H9 (cell line): ENCODE data around the gene BNC1. TPM values are rescaled to one million over a fixed set of nuclear protein-coding genes. Genes with fewer than 3 reads are reported as not detected.
A peak's percentile ranks its signal among the peaks of the same experiment; 100 is the strongest.

ENCODE experiments used
- DNase-seq: peaks from one replicate; pipeline ENCODE4 v3.0.0-alpha.2; 2017
- H2AFZ ChIP-seq: one replicate; pipeline ENCODE4 v1.6.1; 2013; ENCODE audit warnings: mild to moderate bottlenecking, low read length, control low read depth, moderate library complexity
- H2AK5ac ChIP-seq: 2 replicates; pipeline ENCODE4 v1.6.1; 2013; ENCODE audit warnings: low read length, control low read depth, mixed read lengths; ENCODE audit not compliant: insufficient read length
- H2BK120ac ChIP-seq: one replicate; pipeline ENCODE4 v1.6.1; 2013; ENCODE audit warnings: low read depth, mild to moderate bottlenecking, low read length, control low read depth, inconsistent platforms; ENCODE audit not compliant: poor library complexity, severe bottlenecking
- H2BK12ac ChIP-seq: 2 replicates; pipeline ENCODE4 v1.6.1; 2013; ENCODE audit warnings: low read length, control low read depth, mixed read lengths, low read depth; ENCODE audit not compliant: insufficient read length
- H2BK15ac ChIP-seq: 2 replicates; pipeline ENCODE4 v1.6.1; 2013; ENCODE audit warnings: low read depth, low read length, control low read depth
- H2BK20ac ChIP-seq: one replicate; pipeline ENCODE4 v1.6.1; 2013; ENCODE audit warnings: low read depth, mild to moderate bottlenecking, low read length, control low read depth, inconsistent platforms; ENCODE audit not compliant: poor library complexity, severe bottlenecking
- H2BK5ac ChIP-seq: 2 replicates; pipeline ENCODE4 v1.6.1; 2013; ENCODE audit warnings: low read length, control low read depth, mixed read lengths; ENCODE audit not compliant: insufficient read length
- H3K14ac ChIP-seq: 2 replicates; pipeline ENCODE4 v1.6.1; 2013; ENCODE audit warnings: low read length, control low read depth; ENCODE audit not compliant: insufficient read depth
- H3K18ac ChIP-seq: 2 replicates; pipeline ENCODE4 v1.6.1; 2013; ENCODE audit warnings: low read depth, mild to moderate bottlenecking, mixed read lengths, low read length, control low read depth; ENCODE audit not compliant: insufficient read length
- H3K23ac ChIP-seq: 2 replicates; pipeline ENCODE4 v1.6.1; 2013; ENCODE audit warnings: low read length, control low read depth, mixed read lengths, low read depth; ENCODE audit not compliant: insufficient read length
- H3K23me2 ChIP-seq: 2 replicates; pipeline ENCODE4 v1.6.1; 2013; ENCODE audit warnings: low read depth, mild to moderate bottlenecking, mixed read lengths, low read length, control low read depth; ENCODE audit not compliant: insufficient read length, poor library complexity, severe bottlenecking
- H3K27ac ChIP-seq: 2 replicates; pipeline ENCODE4 v1.5.1; 2013; ENCODE audit warnings: low read length, control low read depth, mixed read lengths, low read depth; ENCODE audit not compliant: insufficient read length
- H3K27me3 ChIP-seq: 2 replicates; pipeline ENCODE4 v1.6.1; 2013; ENCODE audit warnings: low read length, control low read depth, inconsistent platforms; ENCODE audit not compliant: insufficient read depth
- H3K4ac ChIP-seq: 2 replicates; pipeline ENCODE4 v1.6.1; 2013; ENCODE audit warnings: low read depth, mild to moderate bottlenecking, control low read depth, inconsistent platforms, low read length, moderate library complexity
- H3K4me1 ChIP-seq: 2 replicates; pipeline ENCODE4 v1.6.1; 2013; ENCODE audit warnings: low read length, control low read depth, inconsistent platforms; ENCODE audit not compliant: insufficient read depth
- H3K4me2 ChIP-seq: 2 replicates; pipeline ENCODE4 v1.6.1; 2013; ENCODE audit warnings: low read length, control low read depth, mixed read lengths; ENCODE audit not compliant: insufficient read length, insufficient read depth
- H3K56ac ChIP-seq: 2 replicates; pipeline ENCODE4 v1.6.1; 2013; ENCODE audit warnings: low read depth, mild to moderate bottlenecking, mixed read lengths, low read length, control low read depth; ENCODE audit not compliant: insufficient read length
- H3K79me1 ChIP-seq: 2 replicates; pipeline ENCODE4 v1.6.1; 2013; ENCODE audit warnings: low read depth, mild to moderate bottlenecking, moderate library complexity, low read length, control low read depth, inconsistent platforms; ENCODE audit not compliant: insufficient read depth, poor library complexity, severe bottlenecking
- H3K79me2 ChIP-seq: 2 replicates; pipeline ENCODE4 v1.6.1; 2013; ENCODE audit warnings: low read length, control low read depth, inconsistent platforms; ENCODE audit not compliant: insufficient read depth
- H3K9ac ChIP-seq: 2 replicates; pipeline ENCODE4 v1.6.1; 2013; ENCODE audit warnings: low read length, control low read depth, mixed read lengths; ENCODE audit not compliant: insufficient read length; ENCODE audit errors: extremely low read depth
- H3K9me3 ChIP-seq: one replicate; pipeline ENCODE4 v1.6.1; 2013; ENCODE audit warnings: low read depth, low read length, inconsistent platforms; ENCODE audit not compliant: control insufficient read depth
- H3T11ph ChIP-seq: one replicate; pipeline ENCODE4 v1.6.1; 2013; ENCODE audit warnings: mild to moderate bottlenecking, low read length, control low read depth, inconsistent platforms
- H4K20me1 ChIP-seq: one replicate; pipeline ENCODE4 v1.6.1; 2013; ENCODE audit not compliant: control insufficient read depth, insufficient read length, insufficient read depth
- H4K5ac ChIP-seq: 2 replicates; pipeline ENCODE4 v1.6.1; 2013; ENCODE audit warnings: low read depth, mild to moderate bottlenecking, mixed read lengths, low read length, control low read depth; ENCODE audit not compliant: insufficient read length
- H4K8ac ChIP-seq: replicated peaks from 2 replicates; pipeline ENCODE4 v1.6.1; 2013; ENCODE audit warnings: low read length, control low read depth, mixed read lengths, low read depth; ENCODE audit not compliant: insufficient read length
- H4K91ac ChIP-seq: 2 replicates; pipeline ENCODE4 v1.6.1; 2013; ENCODE audit warnings: low read depth, mild to moderate bottlenecking, moderate library complexity, mixed read lengths, low read length, control low read depth; ENCODE audit not compliant: insufficient read length
- H3K27ac Mint-ChIP-seq, 3 experiments: 2 replicates in 2 of 3; 3 replicates in 1 of 3; pipeline ENCODE4 v1.8.0; 2020 to 2021; ENCODE audit warnings: mixed read lengths in 3 of 3, mild to moderate bottlenecking in 1 of 3, moderate library complexity in 1 of 3
- H3K27me3 Mint-ChIP-seq: 2 replicates; pipeline ENCODE4 v1.8.0; 2021; ENCODE audit warnings: low read depth, mild to moderate bottlenecking, moderate library complexity, mixed read lengths
- H3K36me3 Mint-ChIP-seq, 3 experiments: 2 replicates in 2 of 3; 3 replicates in 1 of 3; pipeline ENCODE4 v1.8.0; 2020 to 2021; ENCODE audit warnings: low read depth in 3 of 3, mixed read lengths in 3 of 3; ENCODE audit not compliant: insufficient read depth in 1 of 3
- H3K4me1 Mint-ChIP-seq, 2 experiments: 2 replicates each; pipeline ENCODE4 v1.8.0; 2020; ENCODE audit warnings: mixed read lengths in 2 of 2
- H3K4me3 Mint-ChIP-seq, 2 experiments: 2 replicates in 1 of 2; 3 replicates in 1 of 2; pipeline ENCODE4 v1.8.0; 2020 to 2021; ENCODE audit warnings: mild to moderate bottlenecking in 2 of 2, mixed read lengths in 2 of 2, moderate library complexity in 1 of 2
- H3K9me3 Mint-ChIP-seq, 2 experiments: 2 replicates in 1 of 2; 3 replicates in 1 of 2; pipeline ENCODE4 v1.8.0; 2020; ENCODE audit warnings: mild to moderate bottlenecking in 2 of 2, mixed read lengths in 2 of 2, moderate library complexity in 1 of 2
- WGBS: extraction: QIAGEN DNeasy Blood & Tissue Kit; methylation state at CpG from one replicate; pipeline ENCODE4 v1.1.7; 2013; ENCODE audit warnings: missing lambda C conversion rate, low lambda C conversion rate, mixed read lengths; ENCODE audit not compliant: insufficient read length; ENCODE audit errors: extremely low coverage; 5-methylcytosine and 5-hydroxymethylcytosine counted together
- total RNA-seq: library from RNA; stranded (reverse); gene quantifications from 2 replicates; pipeline ENCODE4 v1.2.1, GENCODE V29; 2021
- TF ChIP-seq, protein P1 (sequence below): fragments of 200-600 bp; sonication (generic); conservative IDR thresholded peaks from 3 replicates; pipeline ENCODE4 v1.8.0; 2021; ENCODE audit warnings: antibody characterized with exemption, mild to moderate bottlenecking

BNC1 gene
- total RNA-seq, 1 experiment from 2014 or later: not detected

DNA sequence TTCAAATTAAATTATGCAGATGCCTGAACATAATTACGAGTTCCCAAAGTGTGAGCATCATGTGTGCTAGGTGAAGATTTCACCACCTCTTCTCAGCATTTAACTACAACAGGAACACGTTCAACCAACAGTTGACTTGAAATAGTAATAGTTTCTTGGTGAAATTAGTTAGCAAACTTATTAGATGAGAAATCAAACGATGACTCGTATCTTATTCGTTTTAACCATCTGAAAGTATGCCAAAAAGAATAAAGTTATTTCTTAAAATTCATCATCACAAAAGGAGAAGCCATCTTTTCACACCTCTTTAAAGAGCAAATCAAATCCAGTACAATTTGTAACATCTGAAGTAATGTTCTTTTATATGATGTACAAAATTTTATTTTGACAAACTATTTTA, 2.3 kb downstream of the BNC1 start:
- peak overlapping the region in 1 of 2 experiments; percentile 42; a peak in 1 of 5 replicates for H3K4me3 Mint-ChIP-seq
- no peak overlapping the region for H3K9ac ChIP-seq

More for the DNA sequence above, 2.3 kb downstream of the BNC1 start:
- no peak overlapping the region for H3K56ac ChIP-seq
- no peak overlapping the region for H2BK5ac ChIP-seq
- H2BK12ac ChIP-seq: no peak overlapping the region
- H2BK20ac ChIP-seq: no peak overlapping the region
- H3K4me2 ChIP-seq: no peak overlapping the region
- H4K91ac ChIP-seq: no peak overlapping the region
- no peaks in the 10 kb centered on the region for H3K9me3 ChIP-seq
- H4K5ac ChIP-seq: no peak overlapping the region
- no peaks in the 10 kb centered on the region for H4K20me1 ChIP-seq
- TF ChIP-seq, protein P1, sequence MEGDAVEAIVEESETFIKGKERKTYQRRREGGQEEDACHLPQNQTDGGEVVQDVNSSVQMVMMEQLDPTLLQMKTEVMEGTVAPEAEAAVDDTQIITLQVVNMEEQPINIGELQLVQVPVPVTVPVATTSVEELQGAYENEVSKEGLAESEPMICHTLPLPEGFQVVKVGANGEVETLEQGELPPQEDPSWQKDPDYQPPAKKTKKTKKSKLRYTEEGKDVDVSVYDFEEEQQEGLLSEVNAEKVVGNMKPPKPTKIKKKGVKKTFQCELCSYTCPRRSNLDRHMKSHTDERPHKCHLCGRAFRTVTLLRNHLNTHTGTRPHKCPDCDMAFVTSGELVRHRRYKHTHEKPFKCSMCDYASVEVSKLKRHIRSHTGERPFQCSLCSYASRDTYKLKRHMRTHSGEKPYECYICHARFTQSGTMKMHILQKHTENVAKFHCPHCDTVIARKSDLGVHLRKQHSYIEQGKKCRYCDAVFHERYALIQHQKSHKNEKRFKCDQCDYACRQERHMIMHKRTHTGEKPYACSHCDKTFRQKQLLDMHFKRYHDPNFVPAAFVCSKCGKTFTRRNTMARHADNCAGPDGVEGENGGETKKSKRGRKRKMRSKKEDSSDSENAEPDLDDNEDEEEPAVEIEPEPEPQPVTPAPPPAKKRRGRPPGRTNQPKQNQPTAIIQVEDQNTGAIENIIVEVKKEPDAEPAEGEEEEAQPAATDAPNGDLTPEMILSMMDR: no peak
- H3K23me2 ChIP-seq: peaks cover 15% of the 10 kb centered on the region
- no peak overlapping the region for H2AK5ac ChIP-seq
- no peaks in the 10 kb centered on the region for H3K36me3 Mint-ChIP-seq
- no peak for DNase-seq
- H2BK120ac ChIP-seq: no peak overlapping the region
- H2AFZ ChIP-seq: no peak overlapping the region
- no peaks in the 10 kb centered on the region for H3K79me1 ChIP-seq
- H4K8ac ChIP-seq: no peak overlapping the region
- no peaks in the 10 kb centered on the region; a peak in 1 of 5 replicates for H3K9me3 Mint-ChIP-seq
- no peak overlapping the region for H2BK15ac ChIP-seq
- H3K4ac ChIP-seq: no peak overlapping the region
- no peak overlapping the region for H3K18ac ChIP-seq
- H3K27ac ChIP-seq: no peak overlapping the region
- H3K79me2 ChIP-seq: no peaks in the 10 kb centered on the region
- no peaks in the 10 kb centered on the region for H3K4me1 ChIP-seq
- H3K4me1 Mint-ChIP-seq: peaks cover 3 to 11% of the 10 kb centered on the region in 2 experiments; a peak in 3 of 4 replicates
- H3K27ac Mint-ChIP-seq: no peak overlapping the region
- H3K23ac ChIP-seq: no peak overlapping the region
- no CpG with 5 or more reads among the region's 5 CpGs for WGBS
- peaks cover 82% of the 10 kb centered on the region for H3K27me3 Mint-ChIP-seq
- H3T11ph ChIP-seq: no peak overlapping the region
- H3K27me3 ChIP-seq: peaks cover 29% of the 10 kb centered on the region; the same call in 1 of the 2 replicates
- H3K14ac ChIP-seq: no peak overlapping the region
